GM12891 (cell line): ENCODE measurements around the gene PLEKHG5.

ENCODE experiments used
- PAX5 ChIP-seq: IDR thresholded peaks from 2 replicates; pipeline ENCODE4 v1.6.1; 2011; ENCODE audit warnings: low read length, moderate library complexity, mild to moderate bottlenecking; ENCODE audit not compliant: insufficient read depth, severe bottlenecking
- POLR2A ChIP-seq: IDR thresholded peaks from 2 replicates; pipeline ENCODE4 v1.6.1; 2011; ENCODE audit warnings: low read depth, low read length, control low read depth
- POLR2AphosphoS5 ChIP-seq: IDR thresholded peaks from 2 replicates; pipeline ENCODE4 v1.6.1; 2011; ENCODE audit warnings: low read depth, low read length, control low read depth
- POU2F2 ChIP-seq: IDR thresholded peaks from 2 replicates; pipeline ENCODE4 v1.6.1; 2011; ENCODE audit warnings: low read depth, mild to moderate bottlenecking, control low read depth, low read length, moderate library complexity
- SPI1 ChIP-seq: IDR thresholded peaks from 2 replicates; pipeline ENCODE4 v1.6.1; 2011; ENCODE audit warnings: low read depth, low read length, control low read depth
- TAF1 ChIP-seq: IDR thresholded peaks from 2 replicates; pipeline ENCODE4 v1.6.1; 2011; ENCODE audit warnings: low read depth, low read length, control low read depth

GRCh38 chr1:6499296-6499695 lies 7.8 kb upstream of the PLEKHG5 start:
- no peak for TF ChIP-seq POLR2A
- TF ChIP-seq PAX5, result no peak
- TF ChIP-seq POLR2AphosphoS5, result no peak
- no peak for TF ChIP-seq SPI1
- no peak for TF ChIP-seq TAF1
- no peak for TF ChIP-seq POU2F2
